ENCODE results near the gene UBR2.

GRCh38 chr6:42722497-42722896 lies 158.7 kb downstream of the UBR2 start, which contains the start of gene PRPH2:
- TF ChIP-seq CTCF (IDR thresholded peaks at IDR 0.05) (no peak), POLR2A (IDR thresholded peaks at IDR 0.05) (no peak)

Measured in lower leg skin (tissue), 3 donors.